GM19395 (cell line): ENCODE data around the gene EBF4.

Experiments used
- ATAC-seq: cut with Tn5 transposase; IDR thresholded peaks from one replicate; pipeline ENCODE4 v1.9.1; 2021; ENCODE audit warnings: mild to moderate bottlenecking, moderate library complexity; ENCODE audit not compliant: unreplicated experiment

Gene EBF4

DNA sequence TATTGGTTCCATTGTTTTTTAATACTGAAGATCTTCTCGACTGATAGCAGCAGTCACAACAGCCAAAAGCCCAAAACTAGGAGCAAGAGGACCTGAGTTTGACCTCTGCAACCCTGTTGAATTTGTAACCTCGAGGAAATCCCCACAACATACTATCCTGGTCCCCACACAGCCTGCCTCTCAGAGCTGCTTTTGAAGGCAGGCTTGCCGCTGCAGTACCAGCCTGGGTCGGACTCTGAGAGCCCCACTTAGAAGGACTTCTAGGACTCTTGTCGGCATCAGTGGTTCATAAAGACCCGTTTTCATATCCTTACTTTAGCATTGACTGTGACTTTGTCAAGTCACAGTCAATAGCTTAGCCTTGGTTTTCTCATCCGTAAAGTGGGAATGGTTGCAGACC lies 49.3 kb downstream of the EBF4 start:
- no peak for ATAC-seq

DNA sequence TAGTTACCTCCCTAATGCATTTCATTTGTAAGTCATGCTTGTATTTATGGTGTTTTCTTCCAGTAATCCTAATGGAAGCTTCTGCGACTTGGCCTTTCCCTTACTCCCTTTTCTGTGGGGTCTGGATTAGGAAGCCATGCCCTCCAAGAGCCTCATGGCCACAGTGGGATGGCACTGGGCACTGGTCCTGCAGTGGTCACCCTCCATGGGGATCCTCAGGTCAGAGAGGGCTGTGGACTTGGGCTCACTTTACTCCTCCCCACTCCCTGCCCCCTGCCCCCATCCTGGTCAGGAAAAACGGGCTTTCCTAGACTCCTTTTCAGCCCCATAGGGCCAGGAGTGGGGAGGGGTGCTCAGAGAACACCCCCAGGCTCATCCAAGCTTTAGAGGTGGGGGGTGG lies 49.9 kb downstream of the EBF4 start:
- ATAC-seq, result no peak

DNA sequence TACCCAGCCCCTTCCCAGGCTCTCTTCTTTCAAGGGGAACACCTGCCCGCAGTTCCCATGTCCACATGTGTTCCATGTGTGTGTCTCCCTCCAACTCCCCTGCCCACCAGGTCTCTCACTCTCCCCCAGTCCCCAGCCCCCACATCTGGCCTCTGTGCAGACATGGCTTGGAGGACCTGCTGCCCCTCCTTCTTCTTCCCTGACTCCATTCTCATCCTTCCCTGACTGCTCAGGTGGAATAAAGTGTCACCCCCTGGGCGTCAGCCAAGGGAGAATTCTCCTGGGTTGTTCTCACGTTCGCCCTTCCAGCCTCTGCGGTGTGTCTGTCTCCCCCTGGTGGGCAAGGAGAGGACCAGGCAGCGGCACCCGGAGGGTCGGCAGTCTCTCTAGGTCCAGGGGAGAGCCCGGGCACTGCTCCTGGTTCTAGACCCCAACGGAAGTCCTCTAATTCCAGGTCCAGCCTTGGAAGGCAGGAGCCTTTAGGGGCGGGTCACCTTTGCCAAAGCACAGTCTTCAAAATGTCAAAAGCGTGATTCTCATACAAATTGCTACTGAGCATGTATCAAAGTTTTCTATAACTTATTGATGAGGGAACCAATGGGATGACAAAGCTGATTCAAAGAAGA lies 50.5 kb downstream of the EBF4 start:
- ATAC-seq, result no peak

DNA sequence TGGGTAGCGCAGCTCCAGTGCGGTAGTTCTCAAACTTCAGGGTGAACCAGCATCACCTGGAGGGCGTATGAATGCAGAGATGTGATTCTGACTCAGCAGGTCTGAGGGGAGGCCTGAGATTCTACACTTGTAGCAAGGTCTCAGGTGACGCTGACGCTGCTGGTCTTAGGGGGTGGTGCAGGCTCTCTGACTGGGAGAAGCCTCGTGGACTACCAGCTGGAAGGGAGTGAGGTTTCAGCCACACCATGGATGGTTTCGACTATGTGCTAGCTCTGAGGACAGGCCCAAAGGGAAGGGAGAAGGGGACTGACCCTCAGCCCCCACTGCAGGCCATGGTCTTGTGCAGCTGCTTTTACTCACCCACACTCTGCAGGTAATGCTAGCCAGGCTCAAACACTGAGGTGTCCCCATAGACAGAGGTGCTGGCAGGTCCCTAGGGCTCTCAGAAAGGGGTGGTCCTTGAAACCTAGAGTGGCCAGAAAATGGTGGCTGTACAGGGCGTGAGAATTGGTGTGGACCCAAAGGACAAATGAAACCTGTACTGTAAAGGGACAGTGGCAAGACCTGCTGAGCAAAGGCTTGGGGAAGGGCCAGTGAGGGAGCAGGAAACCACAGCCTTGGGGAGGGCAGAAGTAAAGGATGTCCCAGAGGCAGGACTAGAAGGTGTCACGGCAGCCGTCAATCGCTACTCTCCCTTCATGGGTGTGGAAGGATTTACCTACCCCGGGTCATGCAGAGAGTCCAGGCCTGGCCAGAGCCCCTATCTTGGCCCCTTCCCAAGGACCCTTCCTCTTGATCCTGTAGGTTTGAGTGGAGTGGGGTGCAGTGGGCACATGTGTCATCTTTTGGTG lies 52.7 kb downstream of the EBF4 start:
- ATAC-seq, result no peak

DNA sequence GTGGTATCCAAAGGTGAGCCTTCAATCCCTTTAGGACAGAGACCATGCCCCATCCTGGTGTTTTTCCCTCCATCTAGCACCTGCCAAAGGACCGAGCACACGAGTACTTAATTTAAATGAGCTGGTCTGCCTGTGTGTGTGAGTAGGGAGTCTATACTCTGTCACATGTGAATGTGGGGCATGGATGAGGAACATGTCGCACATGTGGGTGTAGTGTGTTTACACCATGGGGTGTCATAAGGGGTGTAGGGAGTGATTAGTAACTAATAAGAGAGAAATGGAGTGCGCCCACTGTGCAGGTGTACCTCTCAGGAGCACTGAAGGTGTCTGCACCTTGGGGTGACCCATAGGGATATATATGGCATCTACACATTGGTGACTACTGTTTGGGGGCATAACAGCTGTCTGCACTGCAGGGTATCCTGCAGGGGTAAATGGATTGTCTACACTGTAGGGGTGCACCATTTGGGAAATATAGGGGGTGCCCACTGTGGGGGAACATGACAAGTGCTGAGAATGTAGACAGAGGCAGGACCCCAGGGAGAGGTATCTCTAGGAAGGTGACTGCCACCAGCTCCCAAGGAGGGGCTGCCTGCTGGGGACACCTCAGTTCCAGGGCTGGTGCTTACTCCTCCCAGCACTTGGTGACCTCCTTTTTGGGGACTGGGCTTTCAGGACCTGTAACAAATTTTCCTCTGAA lies 53.5 kb downstream of the EBF4 start:
- no peak for ATAC-seq

DNA sequence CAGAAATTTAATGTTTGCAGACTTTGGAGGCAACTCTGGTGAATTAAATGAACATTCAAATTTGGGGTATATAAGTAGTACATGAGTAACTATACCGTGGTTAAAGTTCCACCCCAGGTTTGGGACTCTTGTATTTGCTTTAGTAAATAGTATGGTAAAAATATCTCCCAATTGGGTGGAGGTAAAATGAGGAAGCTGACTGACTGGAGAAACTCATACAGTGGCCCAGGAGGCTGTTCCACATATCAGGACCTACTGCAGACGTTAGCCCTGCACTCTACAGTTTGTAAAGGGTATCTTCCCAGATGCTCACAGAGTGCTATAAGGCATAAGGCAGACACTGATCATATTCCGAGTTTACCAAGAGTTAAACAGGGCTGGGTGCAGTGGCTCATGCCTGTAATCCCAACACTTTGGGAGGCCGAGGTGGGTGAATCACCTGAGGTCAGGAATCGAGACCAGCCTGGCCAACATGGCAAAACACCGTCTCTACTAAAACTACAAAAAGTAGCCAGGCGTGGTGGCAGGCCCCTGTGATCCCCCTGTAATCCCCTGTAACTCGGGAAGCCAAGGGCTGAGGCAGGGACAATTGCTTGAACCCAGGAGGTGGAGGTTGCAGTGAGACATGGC lies 54.2 kb downstream of the EBF4 start:
- ATAC-seq, result no peak

DNA sequence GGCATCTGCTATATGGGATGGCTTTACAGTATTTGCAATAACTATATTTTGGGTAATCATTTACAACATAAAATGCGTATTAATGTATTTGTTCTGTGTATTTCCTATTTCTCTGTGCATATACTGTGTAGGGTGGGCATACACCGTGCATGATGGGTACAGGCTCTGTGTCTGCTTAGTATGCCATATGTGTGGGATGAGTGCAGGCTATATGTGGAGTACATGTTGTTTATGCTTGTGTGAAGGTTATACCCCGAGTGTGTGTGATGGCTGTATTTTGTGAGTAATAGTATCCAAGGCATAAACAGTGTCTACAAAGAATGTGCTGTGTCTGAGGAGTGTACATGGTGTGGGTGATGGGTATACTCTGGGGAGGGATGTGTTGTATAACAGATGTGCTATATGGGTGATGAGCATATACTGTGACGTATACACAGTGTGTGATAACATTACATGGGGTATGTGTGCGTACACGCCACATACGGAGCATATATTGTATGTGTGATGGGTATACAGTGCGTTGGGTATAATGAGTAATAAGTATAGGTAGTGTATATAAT lies 55.2 kb downstream of the EBF4 start:
- no peak for ATAC-seq

DNA sequence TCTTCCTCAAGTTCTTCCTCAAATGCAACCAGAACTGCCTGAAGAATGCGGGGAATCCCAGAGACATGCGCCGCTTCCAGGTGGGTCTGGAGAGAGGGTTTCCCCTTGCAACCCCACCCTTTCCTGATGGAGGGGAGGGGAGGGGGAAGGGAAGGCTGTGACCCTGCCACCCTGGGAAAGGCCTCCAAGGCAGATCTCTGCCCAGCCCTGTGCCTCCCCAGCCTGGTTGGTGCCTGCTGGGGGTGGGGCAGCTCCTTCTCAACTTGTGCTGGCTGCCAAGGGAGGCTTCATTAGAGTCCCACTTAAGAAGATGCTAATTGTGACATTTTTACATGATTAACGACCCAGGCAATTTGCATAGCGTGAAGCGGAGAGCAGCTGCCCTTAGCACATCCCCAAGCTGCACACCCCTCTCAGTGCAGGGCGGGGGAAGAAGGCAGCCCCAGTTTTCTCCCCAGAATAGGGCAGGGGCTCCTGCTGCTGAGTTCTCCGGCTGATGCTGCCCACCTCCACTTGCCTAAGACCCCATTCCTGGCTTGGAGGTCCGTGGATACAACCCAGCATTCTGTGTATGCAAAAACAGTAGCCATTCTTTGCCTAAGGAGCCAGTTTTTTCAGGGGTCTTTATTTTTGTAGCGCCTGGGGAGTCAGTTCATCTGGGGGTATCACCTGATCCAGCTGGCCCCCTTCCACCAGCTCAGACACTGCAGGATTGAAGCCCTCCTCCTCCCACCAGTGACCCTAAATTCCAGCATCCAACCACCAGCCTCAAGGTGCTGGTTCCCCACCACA lies 56.2 kb downstream of the EBF4 start:
- ATAC-seq, result no peak

DNA sequence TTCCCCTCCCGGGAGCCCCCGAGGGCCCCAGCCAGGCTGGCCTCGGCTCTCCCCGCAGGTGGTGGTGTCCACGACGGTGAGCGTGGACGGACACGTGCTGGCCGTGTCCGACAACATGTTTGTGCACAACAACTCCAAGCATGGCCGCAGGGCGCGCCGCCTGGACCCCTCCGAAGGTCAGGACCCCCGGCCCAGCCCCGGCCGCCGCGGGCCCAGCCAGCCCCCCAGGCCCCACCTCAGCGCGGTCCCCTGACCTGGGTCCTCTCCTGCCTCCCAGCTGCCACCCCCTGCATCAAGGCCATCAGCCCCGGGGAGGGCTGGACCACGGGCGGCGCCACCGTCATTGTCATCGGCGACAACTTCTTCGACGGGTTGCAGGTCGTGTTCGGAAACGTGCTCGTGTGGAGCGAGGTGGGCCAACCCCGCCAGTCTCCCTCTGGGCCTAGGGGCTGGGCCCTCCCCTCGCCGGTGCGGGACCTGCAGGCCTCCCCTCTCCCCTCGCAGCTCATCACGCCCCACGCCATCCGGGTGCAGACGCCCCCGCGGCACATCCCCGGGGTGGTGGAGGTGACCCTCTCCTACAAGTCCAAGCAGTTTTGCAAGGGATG lies 56.9 kb downstream of the EBF4 start:
- no peak for ATAC-seq

DNA sequence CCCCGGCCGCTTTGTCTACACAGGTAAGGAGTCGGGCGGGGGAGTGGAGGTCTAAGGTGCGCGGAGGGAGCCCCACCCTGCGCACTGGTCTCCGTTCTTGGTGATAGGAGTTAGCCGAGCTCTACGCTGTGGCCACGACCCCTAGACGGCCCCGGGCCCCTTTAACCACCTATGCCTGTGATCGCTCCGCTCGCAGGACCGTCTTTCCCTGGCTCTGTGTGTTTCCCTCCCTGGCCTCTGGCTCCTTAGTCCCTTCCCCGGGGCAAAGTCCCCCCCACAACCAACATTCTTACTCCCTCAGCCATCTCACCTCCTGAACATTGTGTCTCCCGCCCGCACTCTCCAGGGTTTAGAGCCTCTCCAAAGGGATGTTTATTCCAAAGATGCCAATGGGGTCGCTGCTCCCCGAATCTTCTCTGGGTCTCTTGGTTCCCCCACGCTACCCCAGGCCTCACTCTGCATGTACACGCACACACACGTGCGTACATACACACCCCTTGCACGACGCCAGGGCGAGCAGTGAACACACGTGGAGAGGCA lies 57.4 kb downstream of the EBF4 start:
- ATAC-seq, result no peak

DNA sequence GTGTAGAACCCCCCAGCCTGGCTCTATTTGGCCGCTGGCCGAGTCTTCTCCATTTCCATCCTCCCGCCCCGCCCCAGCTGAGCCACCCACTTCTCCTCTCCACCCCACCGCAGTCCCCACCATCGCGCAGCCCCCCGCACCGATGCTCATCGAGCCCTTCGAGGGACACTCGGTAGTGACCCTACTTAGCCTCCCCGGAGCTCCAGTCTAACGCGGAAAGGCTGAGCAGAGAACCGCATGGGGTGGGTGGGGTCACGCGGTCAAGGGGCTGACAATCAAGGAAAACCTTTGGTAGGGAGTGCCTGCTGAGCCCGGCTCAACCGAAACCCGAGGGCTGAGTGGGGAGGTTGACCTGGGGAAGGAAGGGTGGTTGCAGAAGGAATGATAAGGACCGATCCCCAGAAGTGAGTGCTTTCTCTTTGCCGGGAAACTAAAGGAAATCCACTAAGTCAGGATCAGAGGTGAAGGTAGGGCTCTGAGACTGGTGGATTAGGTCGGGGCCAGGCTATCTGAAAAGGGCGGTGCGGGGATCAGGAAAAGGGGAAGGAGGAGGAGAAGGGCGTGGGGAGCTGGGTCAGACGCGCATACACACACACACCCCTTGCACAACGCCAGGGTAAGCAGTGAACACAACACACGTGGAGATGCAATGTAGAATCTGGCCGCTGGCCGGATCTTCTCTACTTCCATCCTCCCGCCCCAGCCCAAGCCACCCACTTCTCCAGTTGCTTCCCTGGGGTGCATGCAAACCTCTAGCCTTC lies 58.1 kb downstream of the EBF4 start:
- no peak for ATAC-seq

DNA sequence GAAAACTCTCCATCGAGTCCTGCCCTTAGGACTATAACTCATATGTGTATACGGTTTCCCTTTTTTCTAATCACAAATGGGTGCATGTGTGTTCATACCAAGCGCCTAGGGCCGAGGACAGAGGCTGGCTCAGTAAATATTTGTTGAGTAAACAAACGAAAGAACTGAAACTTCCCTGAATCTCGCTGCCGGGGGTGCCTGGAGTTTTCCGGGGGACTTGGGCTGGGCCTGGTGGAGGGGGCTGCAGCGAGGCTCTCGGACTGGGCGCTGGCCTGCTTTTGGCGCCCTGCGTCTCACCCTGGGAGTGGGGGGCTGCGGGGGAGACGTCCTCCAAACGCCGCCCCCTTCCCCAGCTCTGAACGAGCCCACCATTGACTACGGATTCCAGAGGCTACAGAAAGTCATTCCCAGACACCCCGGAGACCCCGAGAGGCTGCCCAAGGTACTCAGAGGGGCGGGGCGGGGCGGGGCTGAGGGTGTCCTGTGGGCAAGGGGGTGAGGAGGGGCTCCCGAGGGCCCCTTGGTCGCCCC lies 58.8 kb downstream of the EBF4 start:
- no peak for ATAC-seq

DNA sequence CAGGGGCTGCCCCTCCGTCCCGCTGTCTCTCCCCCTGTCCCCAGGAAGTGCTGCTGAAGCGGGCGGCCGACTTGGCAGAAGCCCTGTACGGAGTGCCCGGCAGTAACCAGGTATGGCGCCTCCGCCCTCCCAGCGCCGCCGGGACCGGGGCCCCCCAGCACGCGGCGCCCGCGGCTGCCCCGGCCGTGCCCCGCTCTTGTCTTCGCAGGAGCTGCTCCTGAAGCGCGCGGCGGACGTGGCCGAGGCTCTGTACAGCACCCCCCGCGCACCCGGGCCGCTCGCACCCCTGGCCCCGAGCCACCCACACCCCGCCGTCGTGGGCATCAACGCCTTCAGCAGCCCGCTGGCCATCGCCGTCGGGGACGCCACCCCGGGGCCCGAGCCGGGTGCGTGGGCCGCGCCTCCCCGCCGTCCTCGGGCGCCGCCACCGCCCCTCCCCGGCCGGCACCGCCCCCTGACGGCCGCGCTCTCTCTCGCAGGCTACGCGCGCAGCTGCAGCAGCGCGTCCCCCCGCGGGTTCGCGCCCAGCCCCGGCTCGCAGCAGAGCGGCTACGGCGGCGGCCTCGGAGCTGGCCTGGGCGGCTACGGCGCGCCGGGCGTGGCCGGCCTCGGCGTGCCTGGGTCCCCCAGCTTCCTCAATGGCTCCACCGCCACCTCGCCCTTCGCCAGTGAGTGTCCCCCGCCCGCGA lies 59.4 kb downstream of the EBF4 start:
- ATAC-seq, result no peak

DNA sequence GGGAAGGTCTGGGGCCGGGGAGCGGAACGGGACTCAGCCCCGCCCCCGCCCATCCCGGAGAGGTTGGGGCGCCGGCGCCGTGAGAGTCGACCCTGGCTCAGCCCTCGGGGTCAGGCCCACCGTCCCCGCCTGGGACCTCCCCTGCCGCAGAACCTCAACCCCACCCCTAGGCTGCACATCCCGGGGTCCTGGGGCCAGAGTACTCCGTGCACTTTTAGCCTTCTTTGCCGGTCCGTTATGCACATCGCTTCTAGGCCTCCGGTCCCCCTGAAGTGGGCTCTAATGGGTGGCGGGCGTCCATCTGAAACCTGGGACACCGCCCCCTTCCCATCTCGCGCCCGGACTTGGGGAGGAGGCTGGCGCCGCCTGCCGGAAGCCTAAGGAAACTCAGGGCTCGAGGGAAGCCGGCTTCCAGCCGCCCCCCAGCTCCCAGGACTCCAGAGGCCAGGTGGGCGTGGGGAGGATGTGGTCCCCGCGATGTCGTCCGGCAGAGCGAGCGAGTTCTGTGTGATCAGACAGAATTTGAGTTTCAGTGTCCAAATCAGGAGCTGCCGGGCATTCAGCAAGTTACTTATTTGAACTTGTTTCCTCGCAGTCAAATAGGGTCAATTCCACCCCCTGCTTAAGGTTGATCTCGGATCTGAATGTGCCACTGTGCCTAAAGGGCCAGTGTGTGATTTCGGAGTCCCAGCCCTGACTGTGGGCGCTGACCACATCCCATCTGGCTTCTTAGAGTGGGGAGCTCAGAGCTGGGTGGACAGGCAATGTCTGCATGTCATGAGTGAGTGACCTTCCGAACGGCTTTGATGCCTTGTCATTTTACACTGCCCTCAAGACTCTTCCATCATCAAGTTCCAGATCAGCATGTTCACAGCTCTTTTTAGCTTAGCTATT lies 60.2 kb downstream of the EBF4 start:
- no peak for ATAC-seq

DNA sequence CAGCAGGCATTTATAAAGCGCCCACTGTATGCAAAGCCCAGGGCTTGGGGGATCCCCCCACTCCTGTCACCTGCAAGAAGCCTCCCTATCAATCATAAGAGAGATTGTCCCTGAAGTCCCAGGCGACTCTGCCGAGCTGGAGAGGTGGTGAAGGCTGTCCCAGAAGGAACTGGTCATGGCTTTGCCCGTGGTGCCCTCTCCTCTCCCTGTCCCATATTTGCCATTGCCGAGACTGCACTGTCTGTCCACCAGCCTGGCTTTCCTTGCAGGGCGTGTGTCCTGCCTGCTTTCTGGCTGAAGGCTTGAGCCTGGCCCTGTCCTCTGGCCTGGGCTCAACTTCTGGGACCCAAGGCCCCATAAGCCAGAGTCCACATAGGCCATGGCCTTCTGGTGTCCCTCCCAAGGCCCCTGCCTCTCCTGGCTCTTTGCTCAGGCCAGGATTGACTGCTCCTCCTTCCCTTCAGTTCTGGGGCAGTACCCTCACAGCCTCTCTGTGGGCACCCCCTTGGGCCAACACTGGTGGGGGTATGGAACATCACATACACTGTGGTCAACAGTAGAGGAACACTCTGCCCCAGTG lies 61.0 kb downstream of the EBF4 start:
- no peak for ATAC-seq

DNA sequence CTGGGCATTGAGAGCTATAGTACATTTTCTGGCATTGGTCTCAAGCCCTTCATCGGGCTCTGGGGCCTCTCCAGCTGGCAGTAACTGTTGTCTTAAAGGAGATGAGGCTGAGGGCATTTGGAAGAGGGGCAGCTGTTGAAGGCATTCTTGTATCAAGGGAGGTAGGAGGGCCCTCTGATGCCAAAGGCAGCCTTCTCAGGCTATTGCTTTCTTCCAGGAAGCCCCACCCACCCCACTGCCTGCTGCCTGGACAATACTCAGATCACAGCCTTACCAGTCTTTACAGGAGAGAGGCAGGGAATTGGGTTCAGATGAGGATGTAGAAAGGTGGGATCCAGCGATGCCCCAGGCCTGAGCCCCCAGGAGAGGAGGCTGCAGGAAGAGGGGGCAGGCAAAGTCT lies 61.8 kb downstream of the EBF4 start:
- ATAC-seq, result no peak
